K562 (cell line): ENCODE results near the gene NPFFR1.

Experiments
- GATA2 ChIP-seq: sonication (generic); formaldehyde crosslinking; IDR thresholded peaks from 2 replicates; pipeline ENCODE4 v1.4.0; 2020; ENCODE audit warnings: mild to moderate bottlenecking, missing genetic modification reagents
- KAT8 ChIP-seq: fragments of 450-650 bp; IDR thresholded peaks from 2 replicates; pipeline ENCODE4 v1.6.1; 2016; ENCODE audit warnings: low read depth, mild to moderate bottlenecking
- MEF2A ChIP-seq: IDR thresholded peaks from 2 replicates; pipeline ENCODE4 v1.6.1; 2011; ENCODE audit warnings: low read depth, mild to moderate bottlenecking, low read length, moderate library complexity; ENCODE audit not compliant: control insufficient read depth
- MEF2D ChIP-seq: conservative IDR thresholded peaks from 2 replicates; pipeline ENCODE4 v1.6.1; 2016; ENCODE audit warnings: low read depth, missing genetic modification characterization, missing compliant biosample characterization
- SETDB1 ChIP-seq: IDR thresholded peaks from one replicate; pipeline ENCODE4 v1.6.1; 2012; ENCODE audit warnings: low read length, control low read depth, inconsistent platforms
- SRF ChIP-seq, 2 experiments: fragments of 250-450, 450-650 bp in 1 of 2; sonication (Bioruptor Pico) in 1 of 2; sonication (generic) in 1 of 2; formaldehyde crosslinking; IDR thresholded peaks; 2 replicates each; pipeline versions ENCODE4 v1.5.0 to v1.5.1; 2020 to 2022; ENCODE audit warnings: mild to moderate bottlenecking in 1 of 2, missing genetic modification reagents in 1 of 2
- TARDBP ChIP-seq: fragments of 450-650 bp; IDR thresholded peaks from 2 replicates; pipeline ENCODE4 v1.6.1; 2016
- ZFP1 ChIP-seq: fragments of 450-650 bp; formaldehyde crosslinking; IDR thresholded peaks from 2 replicates; pipeline ENCODE4 v1.4.0; 2020; ENCODE audit warnings: mild to moderate bottlenecking, mixed read lengths
- ZNF143 ChIP-seq: sonication (generic); formaldehyde crosslinking; IDR thresholded peaks from 2 replicates; pipeline ENCODE4 v1.9.0; 2022; ENCODE audit warnings: mild to moderate bottlenecking, missing genetic modification reagents
- ZNF217 ChIP-seq: sonication (generic); formaldehyde crosslinking; IDR thresholded peaks from 2 replicates; pipeline ENCODE4 v1.8.0; 2022; ENCODE audit warnings: mild to moderate bottlenecking, missing genetic modification reagents
- TF ChIP-seq, protein P1 (sequence below): sonication (generic); formaldehyde crosslinking; IDR thresholded peaks from 2 replicates; pipeline ENCODE4 v1.9.0; 2022; ENCODE audit warnings: mild to moderate bottlenecking, missing genetic modification reagents
- TF ChIP-seq, protein P2 (sequence below): fragments of 450-650 bp; formaldehyde crosslinking; IDR thresholded peaks from 2 replicates; pipeline ENCODE4 v1.4.0; 2022; ENCODE audit warnings: missing genetic modification characterization

DNA sequence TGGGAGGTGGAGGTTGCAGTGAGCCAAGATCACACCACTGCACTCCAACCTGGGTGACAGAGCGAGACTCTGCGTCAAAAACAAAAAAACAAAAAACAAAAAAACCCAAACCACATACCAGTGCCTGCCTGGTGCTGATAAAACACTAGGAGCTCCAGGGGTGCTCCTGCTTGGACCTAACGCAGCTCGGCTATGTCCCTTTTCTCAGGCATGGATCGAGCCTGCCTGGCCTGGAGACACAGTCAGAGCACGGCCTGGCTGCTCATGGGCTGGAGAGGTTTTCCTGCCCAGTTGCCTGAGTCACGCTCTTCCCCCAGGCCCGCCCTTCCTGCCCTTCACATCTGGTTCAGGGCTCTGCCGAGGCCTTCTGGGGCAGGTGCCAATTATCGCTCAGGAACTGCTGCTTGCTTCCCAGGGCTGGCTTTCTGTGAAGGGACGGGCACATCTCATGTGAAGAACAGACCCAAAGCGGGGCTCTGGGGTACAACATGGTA, 12.6 kb upstream of the NPFFR1 start:
- TF ChIP-seq MEF2A (no peak), MEF2D (tag) (no peak), TARDBP (no peak), ZFP1 (CRISPR knock-in tag) (no peak), GATA2 (CRISPR knock-in tag) (0 out of 2 replicates have a peak, but pooled peaks have one; percentile 32), KAT8 (no peak), ZNF217 (CRISPR knock-in tag) (no peak), SRF (CRISPR knock-in tag; IDR thresholded peaks at IDR 0.05) (no peak), ZNF143 (no peak), SETDB1 (no peak)
- TF ChIP-seq, protein P1, sequence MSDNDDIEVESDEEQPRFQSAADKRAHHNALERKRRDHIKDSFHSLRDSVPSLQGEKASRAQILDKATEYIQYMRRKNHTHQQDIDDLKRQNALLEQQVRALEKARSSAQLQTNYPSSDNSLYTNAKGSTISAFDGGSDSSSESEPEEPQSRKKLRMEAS (CRISPR knock-in tag): peak; percentile 43; the same call in 1 of the 2 replicates
- TF ChIP-seq, protein P2, sequence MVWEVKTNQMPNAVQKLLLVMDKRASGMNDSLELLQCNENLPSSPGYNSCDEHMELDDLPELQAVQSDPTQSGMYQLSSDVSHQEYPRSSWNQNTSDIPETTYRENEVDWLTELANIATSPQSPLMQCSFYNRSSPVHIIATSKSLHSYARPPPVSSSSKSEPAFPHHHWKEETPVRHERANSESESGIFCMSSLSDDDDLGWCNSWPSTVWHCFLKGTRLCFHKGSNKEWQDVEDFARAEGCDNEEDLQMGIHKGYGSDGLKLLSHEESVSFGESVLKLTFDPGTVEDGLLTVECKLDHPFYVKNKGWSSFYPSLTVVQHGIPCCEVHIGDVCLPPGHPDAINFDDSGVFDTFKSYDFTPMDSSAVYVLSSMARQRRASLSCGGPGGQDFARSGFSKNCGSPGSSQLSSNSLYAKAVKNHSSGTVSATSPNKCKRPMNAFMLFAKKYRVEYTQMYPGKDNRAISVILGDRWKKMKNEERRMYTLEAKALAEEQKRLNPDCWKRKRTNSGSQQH (CRISPR knock-in tag): no peak
